Uterus (tissue), 4 donors: ENCODE results near the gene KRTAP3-3. TPM values are rescaled to one million over a fixed set of nuclear protein-coding genes. Genes with fewer than 3 reads are reported as not detected.

ENCODE experiments used
- DNase-seq, 2 donors: peaks; one replicate each; pipeline ENCODE4 v3.0.0-alpha.2; 2019 to 2020
- H3K27ac ChIP-seq, 2 donors: fragments of 200-600 bp; sonication (generic); 1 replicate in 1 of 2; 2 replicates in 1 of 2; pipeline ENCODE4 v1.5.1; 2016 to 2018
- H3K27me3 ChIP-seq, 2 donors: fragments of 200-600 bp; sonication (generic); one replicate each; pipeline ENCODE4 v1.5.1; 2018 to 2019; ENCODE audit warnings: control low read depth in 1 of 2
- H3K36me3 ChIP-seq, 2 donors: fragments of 200-600 bp; sonication (generic); one replicate each; pipeline ENCODE4 v1.5.1; 2019; ENCODE audit warnings: control low read depth in 1 of 2
- H3K4me1 ChIP-seq, 2 donors: fragments of 200-600 bp; sonication (generic); one replicate each; pipeline ENCODE4 v1.5.1; 2018 to 2019; ENCODE audit warnings: control low read depth in 1 of 2
- H3K4me3 ChIP-seq, 2 donors: fragments of 200-600 bp; sonication (generic); 1 replicate in 1 of 2; 2 replicates in 1 of 2; pipeline ENCODE4 v1.5.1; 2018 to 2019; ENCODE audit warnings: mild to moderate bottlenecking in 1 of 2
- H3K9me3 ChIP-seq, 2 donors: fragments of 200-600 bp; sonication (generic); one replicate each; pipeline ENCODE4 v1.5.1; 2019; ENCODE audit warnings: control low read depth in 1 of 2
- POLR2A ChIP-seq, 2 donors: fragments of 450-650 bp; IDR thresholded peaks; one replicate each; pipeline ENCODE4 v1.6.1; 2016; ENCODE audit warnings: antibody characterized with exemption in 2 of 2, mild to moderate bottlenecking in 1 of 2, moderate library complexity in 1 of 2
- intact Hi-C: fragments of 100-400 bp; cut with DNase I; formaldehyde crosslinking; loops from one replicate; pipeline ENCODE4 v1.15.1; 2023; ENCODE audit warnings: low total_unique reads
- total RNA-seq, 4 donors: library from RNA; depleted of rRNA in 3 of 4; stranded (reverse); fragments of >200 nt in 3 of 4; gene quantifications; one replicate each; pipeline versions ENCODE4 v1.1.0 to v1.2.4, GENCODE V29; 2014 to 2023
- TF ChIP-seq, protein P1 (sequence below), 4 experiments: fragments of 200-600 bp in 2 of 4; fragments of 450-650 bp in 2 of 4; sonication (generic) in 2 of 4; IDR thresholded peaks; one replicate each; pipeline ENCODE4 v1.5.1; 2016 to 2019; ENCODE audit warnings: antibody characterized with exemption in 4 of 4, mild to moderate bottlenecking in 2 of 4, moderate library complexity in 1 of 4
- donor health status: DM: yes; HTN: yes; CAD: no.

KRTAP3-3 gene
- total RNA-seq, 4 donors from 2014 or later = not detected

DNA sequence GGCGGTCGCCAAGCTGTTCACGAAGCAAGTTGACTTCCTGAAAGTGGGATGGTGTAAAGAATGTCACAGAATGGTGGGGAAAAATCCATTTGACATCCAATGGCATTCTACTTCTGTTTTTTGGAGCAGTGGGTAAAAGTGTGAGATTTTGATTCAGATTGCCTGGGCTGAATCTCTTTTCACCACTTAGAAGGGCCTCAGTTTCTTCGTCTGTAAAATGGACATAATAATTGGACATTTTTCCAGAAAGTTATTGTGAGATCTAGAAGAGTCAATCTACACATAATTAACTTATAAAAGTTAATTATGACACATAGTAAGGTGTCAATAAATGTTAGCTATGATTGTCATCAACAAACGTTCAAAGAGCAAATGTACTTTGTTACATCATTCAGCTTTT is 12.8 kb downstream of the KRTAP3-3 start:
- TF ChIP-seq, protein P1, sequence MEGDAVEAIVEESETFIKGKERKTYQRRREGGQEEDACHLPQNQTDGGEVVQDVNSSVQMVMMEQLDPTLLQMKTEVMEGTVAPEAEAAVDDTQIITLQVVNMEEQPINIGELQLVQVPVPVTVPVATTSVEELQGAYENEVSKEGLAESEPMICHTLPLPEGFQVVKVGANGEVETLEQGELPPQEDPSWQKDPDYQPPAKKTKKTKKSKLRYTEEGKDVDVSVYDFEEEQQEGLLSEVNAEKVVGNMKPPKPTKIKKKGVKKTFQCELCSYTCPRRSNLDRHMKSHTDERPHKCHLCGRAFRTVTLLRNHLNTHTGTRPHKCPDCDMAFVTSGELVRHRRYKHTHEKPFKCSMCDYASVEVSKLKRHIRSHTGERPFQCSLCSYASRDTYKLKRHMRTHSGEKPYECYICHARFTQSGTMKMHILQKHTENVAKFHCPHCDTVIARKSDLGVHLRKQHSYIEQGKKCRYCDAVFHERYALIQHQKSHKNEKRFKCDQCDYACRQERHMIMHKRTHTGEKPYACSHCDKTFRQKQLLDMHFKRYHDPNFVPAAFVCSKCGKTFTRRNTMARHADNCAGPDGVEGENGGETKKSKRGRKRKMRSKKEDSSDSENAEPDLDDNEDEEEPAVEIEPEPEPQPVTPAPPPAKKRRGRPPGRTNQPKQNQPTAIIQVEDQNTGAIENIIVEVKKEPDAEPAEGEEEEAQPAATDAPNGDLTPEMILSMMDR (IDR thresholded peaks at IDR 0.05) = no peak
- no peak for TF ChIP-seq POLR2A (IDR thresholded peaks at IDR 0.05)
- Histone ChIP-seq H3K36me3 (no peaks in the 10 kb centered on the region), H3K27ac (no peak overlapping the region), H3K4me1 (no peaks in the 10 kb centered on the region), H3K9me3 (no peaks in the 10 kb centered on the region), H3K4me3 (no peak overlapping the region), H3K27me3 (no peaks in the 10 kb centered on the region)
- intact Hi-C loops = no loop called here
- no peak for DNase-seq

DNA sequence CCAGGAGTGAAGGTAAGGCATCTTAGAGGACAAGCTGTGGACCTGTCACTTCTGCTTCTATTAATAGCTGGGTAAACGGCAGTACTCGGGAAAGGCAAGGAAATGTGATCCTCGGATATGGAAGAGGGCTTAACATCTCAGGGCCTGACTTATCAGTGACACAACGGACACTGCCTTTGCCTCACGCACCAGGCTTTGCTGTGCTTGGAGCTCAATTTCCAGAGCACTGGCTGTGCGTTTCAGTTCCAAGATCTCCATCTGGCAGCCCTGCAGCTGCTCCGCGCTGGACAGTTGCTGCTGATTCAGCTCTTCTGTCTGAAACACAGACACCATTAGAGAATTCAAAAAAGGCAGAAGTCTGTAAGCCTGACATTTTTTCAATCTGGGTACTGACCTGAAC is 13.4 kb downstream of the KRTAP3-3 start:
- Histone ChIP-seq H3K4me1 (no peaks in the 10 kb centered on the region), H3K27ac (no peak overlapping the region), H3K36me3 (no peaks in the 10 kb centered on the region), H3K9me3 (no peaks in the 10 kb centered on the region), H3K27me3 (no peaks in the 10 kb centered on the region), H3K4me3 (no peak overlapping the region)
- peak in 1 of 2 donors; percentile 28 for DNase-seq
- TF ChIP-seq POLR2A (IDR thresholded peaks at IDR 0.05) = no peak
- TF ChIP-seq, protein P1 (IDR thresholded peaks at IDR 0.05) = no peak
- intact Hi-C loops = no loop called here

DNA sequence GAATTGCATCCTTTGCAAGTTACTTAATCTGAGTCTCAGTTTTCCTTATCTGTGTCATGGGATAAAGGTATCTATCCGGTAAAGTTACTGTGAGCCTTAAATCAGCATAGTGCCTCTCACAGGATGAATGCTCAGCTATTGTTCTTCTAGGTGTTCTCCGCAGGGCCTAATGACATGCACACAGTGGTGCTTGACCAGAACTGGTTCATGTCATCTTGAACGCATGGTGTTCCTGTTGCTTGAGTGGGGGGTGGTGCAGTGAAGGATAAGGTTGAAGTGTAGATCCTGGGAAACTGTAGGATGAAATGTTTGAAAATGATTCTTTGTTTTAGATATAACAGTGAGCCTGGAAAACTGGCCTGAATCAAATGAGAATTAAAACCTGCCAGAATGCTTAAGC is 13.8 kb downstream of the KRTAP3-3 start:
- H3K4me3 ChIP-seq = no peak overlapping the region
- no peaks in the 10 kb centered on the region for H3K9me3 ChIP-seq
- H3K27ac ChIP-seq = no peak overlapping the region
- H3K27me3 ChIP-seq = no peaks in the 10 kb centered on the region
- intact Hi-C loops = no loop called here
- no peak for TF ChIP-seq POLR2A (IDR thresholded peaks at IDR 0.05)
- TF ChIP-seq, protein P1 (IDR thresholded peaks at IDR 0.05) = no peak
- no peaks in the 10 kb centered on the region for H3K4me1 ChIP-seq
- no peaks in the 10 kb centered on the region for H3K36me3 ChIP-seq
- no peak for DNase-seq

DNA sequence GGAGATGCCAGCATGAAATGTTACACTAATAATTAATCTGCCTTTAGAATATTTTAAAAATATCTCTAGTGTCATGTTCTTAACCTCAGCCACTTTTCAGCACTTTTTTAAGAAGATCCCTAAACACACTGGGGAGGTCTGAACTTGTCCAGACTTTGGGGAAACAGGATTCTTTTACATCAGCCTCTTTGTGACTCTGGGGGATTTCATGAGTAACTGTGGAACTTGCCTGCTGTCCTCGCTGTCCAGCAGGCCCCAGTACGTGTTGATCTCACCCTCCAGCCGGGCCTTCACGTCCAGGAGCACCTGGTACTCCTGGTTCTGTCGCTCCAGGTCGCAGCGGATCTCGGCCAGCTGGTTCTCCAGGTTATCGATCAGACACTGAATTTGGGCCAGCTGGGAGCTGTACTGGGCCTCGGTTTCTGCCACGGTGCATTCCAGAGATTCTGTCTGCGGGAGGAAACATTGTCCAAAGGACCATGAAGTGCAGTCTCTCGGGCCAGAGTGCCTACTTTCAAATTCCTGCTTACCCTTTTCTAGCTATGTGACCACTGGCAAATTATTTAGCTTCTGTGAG is 15.3 kb downstream of the KRTAP3-3 start:
- no peaks in the 10 kb centered on the region for H3K36me3 ChIP-seq
- H3K27me3 ChIP-seq = no peaks in the 10 kb centered on the region
- TF ChIP-seq POLR2A (IDR thresholded peaks at IDR 0.05) = no peak
- TF ChIP-seq, protein P1 (IDR thresholded peaks at IDR 0.05) = no peak
- no peaks in the 10 kb centered on the region for H3K4me1 ChIP-seq
- no peak overlapping the region for H3K4me3 ChIP-seq
- no peak for DNase-seq
- no peak overlapping the region for H3K27ac ChIP-seq
- no peaks in the 10 kb centered on the region for H3K9me3 ChIP-seq
- intact Hi-C loops = no loop called here

- TF ChIP-seq, protein P1 (IDR thresholded peaks at IDR 0.05) = no peak
- no peak for TF ChIP-seq POLR2A (IDR thresholded peaks at IDR 0.05)
- Histone ChIP-seq H3K4me3 (no peak overlapping the region), H3K27me3 (no peaks in the 10 kb centered on the region), H3K9me3 (no peaks in the 10 kb centered on the region), H3K27ac (no peak overlapping the region), H3K4me1 (no peaks in the 10 kb centered on the region), H3K36me3 (no peaks in the 10 kb centered on the region)
- intact Hi-C loops = no loop called here
- no peak for DNase-seq
Observed at GRCh38 chr17:40975516-40975915, 18.4 kb downstream of the KRTAP3-3 start.
